K562 (cell line): Measurements from ENCODE around the gene SPATA2. TPM values are rescaled to one million over a fixed set of nuclear protein-coding genes. Genes with fewer than 3 reads are reported as not detected.

Experiments
- BCL6 ChIP-seq: fragments of 250-450 bp; sonication (Bioruptor Pico); IDR thresholded peaks from 2 replicates; pipeline ENCODE4 v1.4.0; 2020
- BRD9 ChIP-seq: fragments of 450-650 bp; IDR thresholded peaks from 2 replicates; pipeline ENCODE4 v1.6.1; 2018; ENCODE audit warnings: low read depth; ENCODE audit not compliant: partially characterized antibody
- CSDE1 ChIP-seq, 2 experiments: fragments of 450-650 bp; IDR thresholded peaks; 2 replicates each; pipeline ENCODE4 v1.6.1; 2016; ENCODE audit warnings: mild to moderate bottlenecking in 1 of 2
- EP300 ChIP-seq: IDR thresholded peaks from 2 replicates; pipeline ENCODE4 v1.6.1; 2012; ENCODE audit warnings: low read length, improper control_type of control experiment
- ETS2 ChIP-seq: IDR thresholded peaks from 2 replicates; pipeline ENCODE4 v1.6.1; 2016; ENCODE audit warnings: borderline replicate concordance, missing genetic modification characterization, mild to moderate bottlenecking, moderate library complexity, missing compliant biosample characterization; ENCODE audit not compliant: poor library complexity, severe bottlenecking
- KAT7 ChIP-seq: sonication (generic); formaldehyde crosslinking; IDR thresholded peaks from 2 replicates; pipeline ENCODE4 v1.8.0; 2022; ENCODE audit warnings: missing genetic modification reagents, mild to moderate bottlenecking, borderline replicate concordance
- MCM2 ChIP-seq: fragments of 450-650 bp; IDR thresholded peaks from 2 replicates; pipeline ENCODE4 v1.6.1; 2017; ENCODE audit warnings: low read depth, mild to moderate bottlenecking
- NCOR1 ChIP-seq: fragments of 450-650 bp; IDR thresholded peaks from 2 replicates; pipeline ENCODE4 v1.6.1; 2016; ENCODE audit warnings: mild to moderate bottlenecking, moderate library complexity
- PBX2 ChIP-seq, 2 experiments: IDR thresholded peaks in 1 of 2; conservative IDR thresholded peaks in 1 of 2; 2 replicates each; pipeline ENCODE4 v1.6.1; 2016; ENCODE audit warnings: low read depth in 2 of 2, mild to moderate bottlenecking in 1 of 2, missing compliant biosample characterization in 1 of 2, missing genetic modification characterization in 1 of 2, moderate library complexity in 1 of 2
- PCBP1 ChIP-seq: fragments of 200-400 bp; formaldehyde crosslinking; IDR thresholded peaks from 2 replicates; pipeline ENCODE4 v1.6.1; 2018; ENCODE audit warnings: mild to moderate bottlenecking, low read depth, low read length; ENCODE audit not compliant: poor library complexity, severe bottlenecking
- PHF21A ChIP-seq: fragments of 450-650 bp; IDR thresholded peaks from 2 replicates; pipeline ENCODE4 v1.6.1; 2017; ENCODE audit warnings: low read depth, borderline replicate concordance
- SNAPC5 ChIP-seq: fragments of 250-450 bp; sonication (Bioruptor Pico); IDR thresholded peaks from 2 replicates; pipeline ENCODE4 v1.8.0; 2021; ENCODE audit warnings: moderate library complexity, mild to moderate bottlenecking, inconsistent platforms
- ZBTB1 ChIP-seq: sonication (generic); formaldehyde crosslinking; IDR thresholded peaks from 2 replicates; pipeline ENCODE4 v1.8.1; 2023; ENCODE audit warnings: missing genetic modification reagents, low read depth, mild to moderate bottlenecking, borderline replicate concordance
- ZNF12 ChIP-seq: sonication (generic); formaldehyde crosslinking; IDR thresholded peaks from 2 replicates; pipeline ENCODE4 v1.4.0; 2020; ENCODE audit warnings: mild to moderate bottlenecking, missing genetic modification reagents
- ZNF143 ChIP-seq: sonication (generic); formaldehyde crosslinking; IDR thresholded peaks from 2 replicates; pipeline ENCODE4 v1.9.0; 2022; ENCODE audit warnings: mild to moderate bottlenecking, missing genetic modification reagents
- ZNF311 ChIP-seq: fragments of 250-450 bp; sonication (Bioruptor Pico); IDR thresholded peaks from 2 replicates; pipeline ENCODE4 v1.4.0; 2020; ENCODE audit warnings: mild to moderate bottlenecking, moderate library complexity
- ZNF408 ChIP-seq: fragments of 250-450 bp; sonication (Bioruptor Pico); IDR thresholded peaks from 2 replicates; pipeline ENCODE4 v1.4.0; 2020; ENCODE audit warnings: low read depth, mild to moderate bottlenecking, moderate library complexity
- ZSCAN32 ChIP-seq: fragments of 450-650 bp; formaldehyde crosslinking; IDR thresholded peaks from 2 replicates; pipeline ENCODE4 v1.4.0; 2020; ENCODE audit warnings: mild to moderate bottlenecking, moderate library complexity
- polyA plus RNA-seq, 8 experiments: library from polyadenylated mRNA; depleted of rRNA in 4 of 8; stranded (reverse) in 5 of 8; unstranded in 3 of 8; fragments of >200 nt; fragmentation: Nextera tagmentation in 2 of 8; fragmentation: Illumina TruSeq in 1 of 8; extraction: Ambion mirVana in 2 of 8; extraction: Trizol in 1 of 8; gene quantifications; 2 replicates each; pipeline versions ENCODE4 v1.2.1 to v1.2.3, GENCODE V29; 2011 to 2014; ENCODE audit warnings: inconsistent platforms in 1 of 8, missing spikeins in 1 of 8
- total RNA-seq, 7 experiments: library from RNA; depleted of rRNA in 6 of 7; stranded (reverse); fragments of >200 nt in 6 of 7; fragmentation: Illumina TruSeq in 2 of 7; extraction: Trizol in 2 of 7; gene quantifications; 2 replicates each; pipeline versions ENCODE4 v1.2.1 to v1.2.3, GENCODE V29; 2011 to 2021; ENCODE audit warnings: low replicate concordance in 1 of 7
- TF ChIP-seq, protein P1 (sequence below): fragments of 250-450 bp; sonication (Bioruptor Pico); IDR thresholded peaks from 2 replicates; pipeline ENCODE4 v1.5.0; 2021; ENCODE audit warnings: mild to moderate bottlenecking, borderline replicate concordance
- TF ChIP-seq, protein P2 (sequence below): fragments of 200-800 bp; sonication (Bioruptor generic); IDR thresholded peaks from 2 replicates; pipeline ENCODE4 v1.6.1; 2017; ENCODE audit warnings: missing genetic modification characterization, missing compliant biosample characterization

The SPATA2 gene
- total and polyA plus RNA-seq, 9 of the 15 experiments (the other 6 are each of a cell fraction or from before 2014, with no cell fraction given): 0.46 to 8.2 (median 2.7) TPM

GRCh38 chr20:49916146-49917002 lies 1.0 kb upstream of the SPATA2 start (continued):
- TF ChIP-seq PBX2 (CRISPR knock-in tag; IDR thresholded peaks at IDR 0.05; ENCODE audit: low read depth): no peak
- TF ChIP-seq PBX2 (tag; conservative IDR thresholded peaks at IDR 0.05; ENCODE audit: low read depth): no peak
- no peak for TF ChIP-seq ZBTB1 (CRISPR knock-in tag)
- no peak for TF ChIP-seq ZSCAN32 (CRISPR knock-in tag)
- TF ChIP-seq CSDE1 (IDR thresholded peaks at IDR 0.05): no peak
- no peak for TF ChIP-seq ETS2 (tag)
- TF ChIP-seq NCOR1: peak; percentile 52; the same call in 1 of the 2 replicates
- TF ChIP-seq, protein P1, sequence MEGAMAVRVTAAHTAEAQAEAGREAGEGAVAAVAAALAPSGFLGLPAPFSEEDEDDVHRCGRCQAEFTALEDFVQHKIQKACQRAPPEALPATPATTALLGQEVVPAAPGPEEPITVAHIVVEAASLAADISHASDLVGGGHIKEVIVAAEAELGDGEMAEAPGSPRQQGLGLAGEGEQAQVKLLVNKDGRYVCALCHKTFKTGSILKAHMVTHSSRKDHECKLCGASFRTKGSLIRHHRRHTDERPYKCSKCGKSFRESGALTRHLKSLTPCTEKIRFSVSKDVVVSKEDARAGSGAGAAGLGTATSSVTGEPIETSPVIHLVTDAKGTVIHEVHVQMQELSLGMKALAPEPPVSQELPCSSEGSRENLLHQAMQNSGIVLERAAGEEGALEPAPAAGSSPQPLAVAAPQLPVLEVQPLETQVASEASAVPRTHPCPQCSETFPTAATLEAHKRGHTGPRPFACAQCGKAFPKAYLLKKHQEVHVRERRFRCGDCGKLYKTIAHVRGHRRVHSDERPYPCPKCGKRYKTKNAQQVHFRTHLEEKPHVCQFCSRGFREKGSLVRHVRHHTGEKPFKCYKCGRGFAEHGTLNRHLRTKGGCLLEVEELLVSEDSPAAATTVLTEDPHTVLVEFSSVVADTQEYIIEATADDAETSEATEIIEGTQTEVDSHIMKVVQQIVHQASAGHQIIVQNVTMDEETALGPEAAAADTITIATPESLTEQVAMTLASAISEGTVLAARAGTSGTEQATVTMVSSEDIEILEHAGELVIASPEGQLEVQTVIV (CRISPR knock-in tag): no peak
- TF ChIP-seq, protein P2, sequence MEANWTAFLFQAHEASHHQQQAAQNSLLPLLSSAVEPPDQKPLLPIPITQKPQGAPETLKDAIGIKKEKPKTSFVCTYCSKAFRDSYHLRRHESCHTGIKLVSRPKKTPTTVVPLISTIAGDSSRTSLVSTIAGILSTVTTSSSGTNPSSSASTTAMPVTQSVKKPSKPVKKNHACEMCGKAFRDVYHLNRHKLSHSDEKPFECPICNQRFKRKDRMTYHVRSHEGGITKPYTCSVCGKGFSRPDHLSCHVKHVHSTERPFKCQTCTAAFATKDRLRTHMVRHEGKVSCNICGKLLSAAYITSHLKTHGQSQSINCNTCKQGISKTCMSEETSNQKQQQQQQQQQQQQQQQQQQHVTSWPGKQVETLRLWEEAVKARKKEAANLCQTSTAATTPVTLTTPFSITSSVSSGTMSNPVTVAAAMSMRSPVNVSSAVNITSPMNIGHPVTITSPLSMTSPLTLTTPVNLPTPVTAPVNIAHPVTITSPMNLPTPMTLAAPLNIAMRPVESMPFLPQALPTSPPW: no peak; the same call in 1 of the 2 replicates
- TF ChIP-seq BCL6 (CRISPR knock-in tag): no peak
- TF ChIP-seq SNAPC5: no peak
- no peak for TF ChIP-seq ZNF12
- no peak for TF ChIP-seq ZNF143 (CRISPR knock-in tag)
- no peak for TF ChIP-seq ZNF408 (CRISPR knock-in tag)
- TF ChIP-seq BRD9: no peak
- no peak for TF ChIP-seq PHF21A
- TF ChIP-seq PCBP1: no peak
- TF ChIP-seq KAT7 (CRISPR knock-in tag): no peak
- no peak for TF ChIP-seq ZNF311 (CRISPR knock-in tag)
- no peak for TF ChIP-seq MCM2
- TF ChIP-seq EP300: peak; percentile 52; the same call in 1 of the 2 replicates
